HG03064 (cell line): ENCODE results near the gene CA4.
"Not testable (repeated sequence)": the region's sequence is repeated elsewhere in the genome, so short reads cannot be mapped to it uniquely, and the experiment has no call there.

Source experiments
- ATAC-seq: cut with Tn5 transposase; IDR thresholded peaks from one replicate; pipeline ENCODE4 v1.9.1; 2021; ENCODE audit warnings: low read depth; ENCODE audit not compliant: unreplicated experiment

Gene CA4

GRCh38 chr17:60170835-60171752 lies 21.3 kb downstream of the CA4 start:
- no peak for ATAC-seq

DNA sequence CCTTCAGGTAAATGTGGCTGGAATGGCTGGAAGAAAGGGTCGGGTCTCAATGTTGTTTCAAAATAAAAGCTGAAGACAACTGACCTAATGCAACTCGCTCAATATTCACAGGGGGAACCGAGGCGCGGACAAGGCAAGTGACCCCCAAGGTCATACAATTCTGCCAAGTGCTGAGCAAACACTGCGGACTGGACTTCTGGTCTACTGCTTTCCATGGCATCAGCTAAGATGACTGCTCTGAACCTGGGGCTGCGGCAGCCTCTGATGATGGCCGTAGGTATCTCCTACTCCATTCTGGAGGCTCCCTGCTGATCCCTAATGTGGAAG lies 21.9 kb downstream of the CA4 start:
- ATAC-seq = no peak

GRCh38 chr17:60173304-60173819 lies 23.6 kb downstream of the CA4 start:
- no peak for ATAC-seq

DNA sequence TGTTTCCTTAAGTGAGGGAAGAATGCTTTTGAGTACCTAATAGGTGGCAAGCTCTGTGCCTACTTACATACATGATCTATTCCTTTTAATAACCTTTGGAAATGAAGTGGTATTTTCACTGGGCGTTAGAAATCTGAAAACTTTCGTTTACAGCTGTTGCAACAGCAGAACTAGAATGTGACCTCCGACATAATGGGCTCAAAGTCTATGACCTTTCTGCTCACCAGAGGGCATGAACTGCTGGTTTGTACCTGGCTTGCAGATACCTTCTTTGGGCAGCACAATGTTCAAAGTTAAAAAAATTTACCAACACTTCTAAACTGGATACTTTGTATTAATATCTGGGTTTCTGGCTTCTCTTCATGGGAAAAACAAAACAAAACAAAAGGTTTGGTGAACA lies 24.3 kb downstream of the CA4 start:
- ATAC-seq = no peak

GRCh38 chr17:60174767-60175166 lies 25.0 kb downstream of the CA4 start:
- not testable (repeated sequence) for ATAC-seq

- ATAC-seq = not testable (repeated sequence)
Observed at GRCh38 chr17:60176763-60177162, 27.0 kb downstream of the CA4 start.

GRCh38 chr17:60178180-60178579 lies 28.4 kb downstream of the CA4 start:
- not testable (repeated sequence) for ATAC-seq

DNA sequence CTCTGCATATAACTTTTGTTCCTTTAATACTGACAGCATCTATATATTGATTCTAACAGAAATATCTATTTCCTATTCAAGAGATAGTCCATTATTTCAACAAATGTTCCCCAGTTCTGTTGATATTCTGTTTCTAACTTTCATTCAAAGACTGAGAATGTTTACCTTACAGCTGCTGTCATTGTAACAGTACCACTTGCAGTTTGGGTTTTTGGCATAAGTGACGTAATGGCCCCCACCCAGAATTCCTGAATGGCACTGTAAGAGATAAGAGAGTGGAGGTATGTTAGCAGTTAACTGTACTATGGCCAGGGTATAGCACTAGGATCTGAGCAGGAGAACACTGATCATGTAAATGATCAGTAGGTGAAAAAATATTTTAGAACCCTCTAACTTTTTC lies 30.6 kb downstream of the CA4 start:
- not testable (repeated sequence) for ATAC-seq

DNA sequence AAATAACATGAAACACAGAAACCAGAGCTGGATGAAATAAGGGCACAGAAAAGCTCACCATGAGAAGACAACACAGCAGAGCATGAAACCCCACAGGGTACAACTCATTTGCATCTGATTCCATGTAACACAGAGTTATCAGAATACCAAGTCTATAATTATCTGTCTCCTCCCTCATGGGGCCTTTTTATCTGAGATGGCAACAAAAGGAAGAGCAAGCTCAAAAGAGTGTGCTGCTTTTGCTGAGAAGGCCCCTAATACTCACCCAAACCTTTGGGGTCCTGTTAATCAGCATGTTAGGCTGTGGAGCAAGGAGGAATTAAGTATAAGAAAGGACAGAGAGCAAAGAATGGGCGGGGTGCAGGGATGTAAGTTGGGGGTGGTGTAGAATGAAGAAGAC lies 36.6 kb downstream of the CA4 start:
- ATAC-seq = not testable (repeated sequence)

DNA sequence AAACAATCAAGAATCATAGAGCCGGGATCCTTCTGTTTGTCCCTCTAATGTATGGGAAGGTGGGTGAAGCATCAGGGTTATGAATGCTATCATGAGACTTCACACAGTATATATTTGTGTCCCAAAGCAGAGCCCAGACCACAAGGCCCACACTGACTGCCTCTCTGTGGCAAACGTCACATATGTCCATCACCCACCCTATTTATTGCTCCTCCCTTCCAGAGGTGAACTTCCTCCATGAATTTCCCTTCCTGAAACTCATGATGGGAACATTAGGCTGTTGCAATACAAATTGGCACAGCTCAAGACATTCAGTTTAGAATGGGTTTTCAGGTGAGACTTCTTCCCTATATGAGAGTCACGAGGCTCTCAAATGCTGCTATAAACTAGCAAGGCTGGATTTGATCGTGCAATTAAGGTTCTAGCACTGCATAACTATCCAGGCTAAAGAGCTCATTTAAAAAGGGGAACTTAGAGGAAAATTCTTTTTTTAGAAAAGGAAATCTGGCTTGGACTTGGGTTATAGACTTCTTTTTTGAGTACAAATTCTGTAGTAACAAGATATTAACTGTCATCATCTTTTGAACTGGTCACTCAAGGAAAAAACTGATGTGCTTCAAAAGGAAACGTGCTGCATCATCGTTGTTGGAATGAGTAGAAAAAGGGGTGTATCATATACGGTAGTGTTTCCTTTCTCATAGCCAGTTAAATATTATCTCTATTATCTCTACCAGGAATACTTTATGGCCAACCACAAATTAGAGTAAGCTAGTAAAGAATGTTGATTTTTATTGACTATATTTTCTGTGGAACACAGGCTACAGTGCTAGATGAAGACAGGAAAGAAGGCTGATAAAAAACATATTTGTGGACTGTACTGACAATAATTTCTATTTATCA lies 37.3 kb downstream of the CA4 start:
- ATAC-seq = not testable (repeated sequence)

DNA sequence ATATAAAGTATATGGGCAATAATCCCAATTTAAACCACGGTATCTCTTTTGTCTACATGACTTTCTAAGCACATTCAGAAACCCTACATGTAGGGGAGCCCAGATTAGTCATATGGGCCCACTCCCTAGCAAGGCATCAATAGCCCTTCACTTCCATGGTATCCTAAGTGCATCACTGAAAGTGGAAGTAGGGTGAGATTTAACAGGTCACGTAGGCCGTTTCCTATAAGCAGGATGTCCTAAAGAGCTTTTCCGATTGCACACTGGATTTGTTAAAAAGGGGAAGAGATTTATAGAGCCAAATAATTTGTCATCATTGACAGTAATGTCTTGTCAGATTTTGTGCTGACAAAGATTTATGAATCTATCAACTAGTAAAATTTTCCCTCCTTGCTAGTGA lies 39.0 kb downstream of the CA4 start:
- no peak for ATAC-seq

DNA sequence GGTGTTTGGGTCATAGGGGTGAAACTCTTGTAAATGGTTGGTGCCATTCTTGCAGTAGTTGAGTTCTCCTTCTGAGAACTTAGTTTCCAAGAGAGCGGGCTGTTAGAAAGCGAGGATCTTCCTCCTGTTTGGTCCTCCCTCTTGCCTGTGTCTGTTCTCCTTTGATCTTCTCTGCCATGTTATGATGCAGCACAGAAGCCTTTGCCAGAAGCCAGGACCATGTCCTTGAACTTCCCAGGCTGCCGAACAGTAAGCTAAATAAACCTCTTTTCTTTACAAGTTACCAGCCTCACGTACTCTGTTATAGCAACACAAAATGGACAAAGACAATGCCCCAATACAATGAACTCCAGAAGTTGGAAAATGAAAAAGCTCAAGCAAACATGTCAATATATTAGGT lies 40.3 kb downstream of the CA4 start:
- not testable (repeated sequence) for ATAC-seq

DNA sequence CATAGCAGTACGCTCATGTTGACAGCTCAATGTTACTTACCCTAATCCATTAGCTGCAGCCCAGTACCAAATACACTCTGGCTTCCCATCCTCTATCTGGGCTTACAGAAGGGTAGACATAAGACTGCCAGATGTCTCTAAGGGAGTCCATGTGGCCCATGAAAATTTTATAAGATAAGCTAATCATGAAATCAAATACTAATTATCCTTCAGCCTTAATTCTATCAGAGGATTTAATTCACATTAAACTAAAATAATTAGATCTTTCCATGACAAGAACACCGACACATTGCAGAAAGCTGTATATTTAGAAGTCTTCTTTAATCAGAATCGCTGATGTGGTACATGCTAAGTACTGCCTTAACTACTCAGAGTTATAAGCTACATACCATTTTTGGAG lies 43.3 kb downstream of the CA4 start:
- ATAC-seq = not testable (repeated sequence)

- ATAC-seq = no peak
Observed at GRCh38 chr17:60193482-60193881, 43.7 kb downstream of the CA4 start.

DNA sequence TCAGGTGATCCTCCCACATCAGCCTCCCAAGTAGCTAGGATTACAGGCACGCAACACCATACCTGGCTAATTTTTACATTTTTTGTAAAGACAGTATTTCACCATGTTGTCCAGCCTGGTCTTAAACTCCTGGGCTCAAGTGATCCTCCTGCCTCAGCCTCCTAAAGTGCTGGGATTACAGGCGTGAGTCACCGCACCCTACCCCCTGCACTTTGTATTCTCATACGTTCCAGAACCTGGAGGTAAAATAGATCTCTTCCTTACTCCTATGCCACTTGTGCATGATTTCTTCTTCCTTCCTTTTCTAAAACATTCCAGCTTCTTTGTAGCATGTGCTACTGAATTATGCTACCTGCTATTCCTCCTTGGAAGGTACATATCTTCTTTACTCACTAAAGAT lies 44.4 kb downstream of the CA4 start:
- ATAC-seq = not testable (repeated sequence)

GRCh38 chr17:60198630-60199029 lies 48.9 kb downstream of the CA4 start:
- not testable (repeated sequence) for ATAC-seq

DNA sequence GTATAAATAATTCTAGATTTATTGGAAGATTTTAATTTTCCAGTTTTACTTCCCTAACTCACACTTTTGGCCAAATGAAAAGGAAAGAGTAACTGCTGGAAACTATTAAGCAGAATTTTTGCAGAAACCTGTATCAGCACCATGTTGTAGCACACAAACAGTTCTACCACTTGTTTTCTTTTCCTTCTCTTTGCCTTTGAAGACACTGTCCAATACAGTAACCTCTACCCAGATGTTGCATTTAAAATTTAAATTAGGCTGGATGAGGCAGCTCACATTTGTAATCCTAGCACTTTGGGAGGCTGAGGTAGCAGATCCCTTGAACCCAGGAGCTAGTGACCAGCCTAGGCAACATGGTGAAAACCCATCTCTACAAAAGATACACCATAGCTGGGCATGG lies 56.0 kb downstream of the CA4 start:
- not testable (repeated sequence) for ATAC-seq

GRCh38 chr17:60208302-60208701 lies 58.5 kb downstream of the CA4 start:
- ATAC-seq = not testable (repeated sequence)
